Testis (tissue), 3 donors: ENCODE data around the gene PIP5KL1. TPM values are rescaled to one million over a fixed set of nuclear protein-coding genes. Genes with fewer than 3 reads are reported as not detected.

Experiments used
- DNase-seq: peaks from one replicate; pipeline ENCODE4 v3.0.0-alpha.2; 2019
- H3K27ac ChIP-seq, 2 donors: fragments of 200-600 bp; sonication (generic); one replicate each; pipeline ENCODE4 v1.5.1; 2019
- H3K27me3 ChIP-seq: fragments of 200-600 bp; sonication (generic); one replicate; pipeline ENCODE4 v1.5.1; 2019
- H3K36me3 ChIP-seq: fragments of 200-600 bp; sonication (generic); one replicate; pipeline ENCODE4 v1.5.1; 2017; ENCODE audit warnings: low read depth; ENCODE audit errors: missing control alignments
- H3K4me1 ChIP-seq: fragments of 200-600 bp; sonication (generic); one replicate; pipeline ENCODE4 v1.5.1; 2019
- H3K4me3 ChIP-seq, 2 donors: fragments of 200-600 bp; sonication (generic); one replicate each; pipeline ENCODE4 v1.5.1; 2017 to 2019
- H3K9me3 ChIP-seq: fragments of 200-600 bp; sonication (generic); one replicate; pipeline ENCODE4 v1.5.1; 2017
- CTCF ChIP-seq, 3 experiments: fragments of 450-650 bp in 2 of 3; fragments of 200-600 bp in 1 of 3; sonication (generic) in 1 of 3; IDR thresholded peaks; one replicate each; pipeline ENCODE4 v1.5.1; 2016 to 2019; ENCODE audit warnings: antibody characterized with exemption in 3 of 3, mild to moderate bottlenecking in 2 of 3, moderate library complexity in 1 of 3
- POLR2A ChIP-seq: fragments of 450-650 bp; IDR thresholded peaks from one replicate; pipeline ENCODE4 v1.6.1; 2017; ENCODE audit warnings: antibody characterized with exemption, mild to moderate bottlenecking, moderate library complexity
- WGBS, 2 donors: methylation state at CpG; one replicate each; pipeline ENCODE4 v1.1.5; 2018; 5-methylcytosine and 5-hydroxymethylcytosine counted together
- intact Hi-C: fragments of 100-400 bp; cut with DNase I; formaldehyde crosslinking; loops from one replicate; pipeline ENCODE4 v1.15.1; 2023; ENCODE audit warnings: low total_unique reads
- polyA plus RNA-seq: library from polyadenylated mRNA; stranded (reverse); fragments of 350-450 nt; fragmentation: Illumina TruSeq; extraction: RNeasy Lipid Tissue Mini Kit (QIAGEN cat#74804); gene quantifications from one replicate; pipeline ENCODE4 v1.2.3, GENCODE V29; 2014; ENCODE audit warnings: low read depth, low replicate concordance; ENCODE audit not compliant: insufficient read depth
- total RNA-seq, 2 donors: library from RNA; depleted of rRNA; stranded (reverse); fragments of >200 nt; gene quantifications; one replicate each; pipeline ENCODE4 v1.2.3, GENCODE V29; 2016

Gene PIP5KL1
- total and polyA plus RNA-seq, 3 donors from 2014 or later: 3.9 to 10.2 (median 8.4) TPM

- Histone ChIP-seq H3K4me3 (no peak overlapping the region), H3K36me3 (no peaks in the 10 kb centered on the region), H3K9me3 (no peaks in the 10 kb centered on the region), H3K27ac (peak overlapping the region in 1 of 2 donors; percentile 86), H3K4me1 (peaks cover 96% of the 10 kb centered on the region), H3K27me3 (no peaks in the 10 kb centered on the region)
- no peak for DNase-seq
- no peak for TF ChIP-seq CTCF (IDR thresholded peaks at IDR 0.05)
- no peak for TF ChIP-seq POLR2A
- WGBS, 2 donors: 64 to 89% methylated on average over 5 to 9 of the region's 9 CpGs
- intact Hi-C loops: no loop called here
Observed at GRCh38 chr9:127967151-127967809, 36.7 kb upstream of the PIP5KL1 start.

- TF ChIP-seq CTCF (IDR thresholded peaks at IDR 0.05): no peak
- Histone ChIP-seq H3K27ac (peak overlapping the region; percentile 71 to 86), H3K27me3 (no peaks in the 10 kb centered on the region), H3K4me3 (no peak overlapping the region), H3K36me3 (no peaks in the 10 kb centered on the region), H3K4me1 (peaks cover 95% of the 10 kb centered on the region), H3K9me3 (no peaks in the 10 kb centered on the region)
- intact Hi-C loops: no loop called here
- 63 to 66% methylated on average over 6 to 8 of the region's 8 CpGs for WGBS, 2 donors
- no peak for DNase-seq
Observed at GRCh38 chr9:127966416-127967150, 36.0 kb upstream of the PIP5KL1 start.

DNA sequence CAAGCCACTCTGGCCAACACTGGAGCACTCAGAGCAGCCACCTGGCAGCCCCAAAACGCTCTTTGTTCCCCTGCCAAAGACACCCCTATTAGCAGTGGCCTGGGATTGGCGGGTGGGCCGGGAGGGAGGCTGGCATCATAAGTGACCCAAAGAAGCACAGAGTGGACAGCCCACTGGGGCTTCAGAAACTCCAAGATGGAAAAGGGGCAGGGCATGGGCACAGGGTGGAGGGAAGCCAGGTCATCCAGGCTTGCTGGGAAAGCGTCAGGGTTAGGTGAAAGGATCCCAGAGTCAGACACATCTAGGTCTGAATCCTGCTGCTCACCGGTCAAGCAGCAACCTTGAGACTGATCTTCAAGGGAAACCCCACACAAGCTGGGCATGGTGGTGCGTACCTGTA lies 35.4 kb upstream of the PIP5KL1 start:
- Histone ChIP-seq H3K9me3 (no peaks in the 10 kb centered on the region), H3K36me3 (no peaks in the 10 kb centered on the region), H3K27me3 (no peaks in the 10 kb centered on the region), H3K27ac (peak overlapping the region; percentile 71 to 86), H3K4me1 (peaks cover 90% of the 10 kb centered on the region), H3K4me3 (no peak overlapping the region)
- WGBS, 2 donors: 24 to 62% methylated on average over 6 of the region's 6 CpGs
- DNase-seq: no peak
- TF ChIP-seq CTCF (IDR thresholded peaks at IDR 0.05) (no peak), POLR2A (no peak)
- intact Hi-C loops: no loop called here

DNA sequence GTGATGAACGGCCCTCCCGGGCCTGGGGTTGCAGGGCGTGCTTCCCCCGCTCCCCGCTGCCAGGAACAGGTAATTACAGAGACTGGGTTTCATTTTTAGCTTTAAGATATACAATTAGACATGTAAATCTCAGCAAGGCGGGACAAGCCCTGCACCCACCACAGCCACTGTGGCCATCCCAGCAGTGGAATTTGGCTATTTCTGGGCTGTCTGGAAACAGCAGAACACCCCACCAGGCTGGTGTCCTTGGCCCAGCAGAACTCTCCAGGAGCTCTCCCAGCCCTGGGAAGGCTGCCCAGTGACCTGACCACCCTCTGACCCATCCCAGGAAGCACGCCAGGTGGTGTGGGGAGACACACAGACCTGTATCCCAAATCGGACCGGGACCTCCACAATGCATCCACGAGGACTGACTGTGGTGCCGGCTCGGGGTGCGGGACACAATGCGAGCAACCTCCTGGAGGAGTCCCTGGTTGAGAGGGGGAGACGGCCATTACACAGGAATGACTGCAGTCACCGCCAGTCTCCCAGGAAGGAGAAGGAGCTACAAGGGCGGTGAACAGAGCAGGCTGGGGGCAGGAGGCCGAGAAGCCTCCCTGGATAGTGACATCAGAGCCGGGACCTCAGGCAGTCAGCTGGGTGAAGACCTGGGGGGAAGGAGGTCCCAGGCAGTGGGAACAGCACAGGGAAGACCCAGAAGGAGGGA lies 32.9 kb upstream of the PIP5KL1 start:
- intact Hi-C loops: no loop called here
- 32 to 40% methylated on average over 17 to 18 of the region's 19 CpGs for WGBS, 2 donors
- Histone ChIP-seq H3K4me1 (peaks cover 78% of the 10 kb centered on the region), H3K27me3 (no peaks in the 10 kb centered on the region), H3K4me3 (no peak overlapping the region), H3K27ac (peak overlapping the region; percentile 62 to 86), H3K36me3 (no peaks in the 10 kb centered on the region), H3K9me3 (no peaks in the 10 kb centered on the region)
- peak; percentile 68 for DNase-seq
- TF ChIP-seq POLR2A: no peak
- TF ChIP-seq CTCF (IDR thresholded peaks at IDR 0.05): no peak
